Astrocyte (in vitro differentiated cells and primary cell): ENCODE data around the gene ABCA7.

ENCODE experiments used
- EZH2 ChIP-seq: IDR thresholded peaks from 2 replicates; pipeline ENCODE4 v1.6.1; 2012; ENCODE audit warnings: mild to moderate bottlenecking, low read length, inconsistent platforms; ENCODE audit not compliant: insufficient read depth
- TF ChIP-seq, protein P1 (sequence below): IDR thresholded peaks from 2 replicates; pipeline ENCODE4 v1.5.1; 2011; ENCODE audit warnings: low read depth, mild to moderate bottlenecking, inconsistent platforms, low read length, moderate library complexity; ENCODE audit not compliant: insufficient read depth

DNA sequence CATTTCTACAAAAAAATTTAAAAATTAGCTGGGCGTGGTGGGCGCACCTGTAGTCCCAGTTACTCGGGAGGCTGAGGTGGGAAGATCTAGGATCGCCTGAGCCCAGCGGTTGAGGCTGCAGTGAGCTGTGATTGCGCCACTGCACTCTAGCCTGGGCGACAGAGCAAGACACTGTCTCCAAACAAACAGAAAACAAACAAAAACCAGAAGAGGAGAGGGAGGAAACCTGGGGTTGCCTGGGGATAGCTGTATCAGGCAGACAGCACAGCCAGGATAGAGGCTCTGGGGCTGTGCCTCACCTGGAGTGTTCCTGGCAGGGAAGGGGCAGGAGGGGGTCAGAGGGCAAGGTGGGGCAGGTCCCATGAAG lies 57.9 kb downstream of the ABCA7 start:
- TF ChIP-seq, protein P1, sequence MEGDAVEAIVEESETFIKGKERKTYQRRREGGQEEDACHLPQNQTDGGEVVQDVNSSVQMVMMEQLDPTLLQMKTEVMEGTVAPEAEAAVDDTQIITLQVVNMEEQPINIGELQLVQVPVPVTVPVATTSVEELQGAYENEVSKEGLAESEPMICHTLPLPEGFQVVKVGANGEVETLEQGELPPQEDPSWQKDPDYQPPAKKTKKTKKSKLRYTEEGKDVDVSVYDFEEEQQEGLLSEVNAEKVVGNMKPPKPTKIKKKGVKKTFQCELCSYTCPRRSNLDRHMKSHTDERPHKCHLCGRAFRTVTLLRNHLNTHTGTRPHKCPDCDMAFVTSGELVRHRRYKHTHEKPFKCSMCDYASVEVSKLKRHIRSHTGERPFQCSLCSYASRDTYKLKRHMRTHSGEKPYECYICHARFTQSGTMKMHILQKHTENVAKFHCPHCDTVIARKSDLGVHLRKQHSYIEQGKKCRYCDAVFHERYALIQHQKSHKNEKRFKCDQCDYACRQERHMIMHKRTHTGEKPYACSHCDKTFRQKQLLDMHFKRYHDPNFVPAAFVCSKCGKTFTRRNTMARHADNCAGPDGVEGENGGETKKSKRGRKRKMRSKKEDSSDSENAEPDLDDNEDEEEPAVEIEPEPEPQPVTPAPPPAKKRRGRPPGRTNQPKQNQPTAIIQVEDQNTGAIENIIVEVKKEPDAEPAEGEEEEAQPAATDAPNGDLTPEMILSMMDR, result no peak
- TF ChIP-seq EZH2, result no peak
